MM.1S (cell line): ENCODE data around the gene PDZRN3.
A peak's percentile ranks its signal among the peaks of the same experiment; 100 is the strongest.

Experiments used
- DNase-seq: peaks from one replicate; pipeline ENCODE4 v3.0.0-alpha.2; 2015
- H2AFZ ChIP-seq: fragments of 300-600 bp; sonication (generic); 2 replicates; pipeline ENCODE4 v1.6.0; 2016; ENCODE audit warnings: antibody characterized with exemption, low read length
- H3F3A ChIP-seq: fragments of 300-600 bp; sonication (generic); 2 replicates; pipeline ENCODE4 v1.6.1; 2016; ENCODE audit warnings: mild to moderate bottlenecking, antibody characterized with exemption, low read length, moderate library complexity, mixed read lengths; ENCODE audit not compliant: insufficient read depth
- H3K27ac ChIP-seq: fragments of 300-600 bp; sonication (generic); 2 replicates; pipeline ENCODE4 v1.5.1; 2016; ENCODE audit warnings: mild to moderate bottlenecking, low read length
- H3K27me3 ChIP-seq: fragments of 300-600 bp; sonication (generic); replicated peaks from 2 replicates; pipeline ENCODE4 v1.6.0; 2016; ENCODE audit warnings: low read length; ENCODE audit not compliant: insufficient read depth
- H3K36me3 ChIP-seq: fragments of 300-600 bp; sonication (generic); replicated peaks from 2 replicates; pipeline ENCODE4 v1.6.1; 2016; ENCODE audit warnings: mild to moderate bottlenecking, low read length, mixed read lengths; ENCODE audit not compliant: insufficient read depth
- H3K4me1 ChIP-seq: fragments of 300-600 bp; sonication (generic); 2 replicates; pipeline ENCODE4 v1.6.1; 2016; ENCODE audit warnings: low read length, mixed read lengths
- H3K4me2 ChIP-seq: fragments of 300-600 bp; sonication (generic); 2 replicates; pipeline ENCODE4 v1.6.0; 2016; ENCODE audit warnings: low read depth, low read length
- H3K4me3 ChIP-seq: fragments of 300-600 bp; sonication (generic); 2 replicates; pipeline ENCODE4 v1.5.1; 2016; ENCODE audit warnings: low read length, mixed read lengths
- H3K79me2 ChIP-seq: fragments of 300-600 bp; sonication (generic); 2 replicates; pipeline ENCODE4 v1.6.1; 2016; ENCODE audit warnings: mixed run types, low read length, mixed read lengths
- H3K9ac ChIP-seq: fragments of 300-600 bp; sonication (generic); 2 replicates; pipeline ENCODE4 v1.6.1; 2016; ENCODE audit warnings: low read length, mixed read lengths
- H3K9me2 ChIP-seq: fragments of 300-600 bp; sonication (generic); replicated peaks from 2 replicates; pipeline ENCODE4 v1.6.1; 2016; ENCODE audit warnings: mild to moderate bottlenecking, low read length, mixed read lengths; ENCODE audit not compliant: insufficient read depth
- H3K9me3 ChIP-seq: fragments of 300-600 bp; sonication (generic); replicated peaks from 2 replicates; pipeline ENCODE4 v1.6.1; 2016; ENCODE audit warnings: mild to moderate bottlenecking, low read length, mixed read lengths; ENCODE audit not compliant: insufficient read depth
- H4K20me1 ChIP-seq: fragments of 300-600 bp; sonication (generic); 2 replicates; pipeline ENCODE4 v1.6.1; 2016; ENCODE audit warnings: mild to moderate bottlenecking, low read length, moderate library complexity, mixed read lengths; ENCODE audit not compliant: insufficient read depth
- CTCF ChIP-seq: fragments of 300-600 bp; sonication (generic); IDR thresholded peaks from 2 replicates; pipeline ENCODE4 v1.5.1; 2016; ENCODE audit warnings: antibody characterized with exemption, low read length, mixed read lengths
- EZH2 ChIP-seq: fragments of 300-600 bp; sonication (generic); optimal IDR thresholded peaks from 2 replicates; pipeline ENCODE3; 2017; ENCODE audit warnings: low read depth, mild to moderate bottlenecking, antibody characterized with exemption, low read length, mixed read lengths
- EZH2phosphoT487 ChIP-seq: fragments of 300-600 bp; sonication (generic); IDR thresholded peaks from 2 replicates; pipeline ENCODE4 v1.6.1; 2018; ENCODE audit warnings: antibody characterized with exemption, low read length

Gene PDZRN3

GRCh38 chr3:73432023-73432705 lies 192.6 kb downstream of the PDZRN3 start:
- H3K9me3 ChIP-seq = no peaks in the 10 kb centered on the region
- H3K27me3 ChIP-seq = no peaks in the 10 kb centered on the region
- H3K9ac ChIP-seq = no peak overlapping the region
- TF ChIP-seq EZH2phosphoT487 (no peak), CTCF (peak; percentile 65)
- no peak overlapping the region for H3K27ac ChIP-seq
- no peaks in the 10 kb centered on the region for H4K20me1 ChIP-seq
- no peaks in the 10 kb centered on the region for H3K79me2 ChIP-seq
- H2AFZ ChIP-seq = peak overlapping the region; percentile 43; the same call in 1 of the 2 replicates
- no peaks in the 10 kb centered on the region for H3F3A ChIP-seq
- no peak overlapping the region for H3K4me3 ChIP-seq
- no peaks in the 10 kb centered on the region for H3K36me3 ChIP-seq
- 0 out of 2 replicates have a peak, but pooled peaks cover 3% of the 10 kb centered on the region for H3K4me1 ChIP-seq
- peak; percentile 52 for DNase-seq
- no peak overlapping the region for H3K4me2 ChIP-seq
- no peaks in the 10 kb centered on the region for H3K9me2 ChIP-seq

- Histone ChIP-seq H3K27me3 (no peaks in the 10 kb centered on the region), H3K4me3 (no peak overlapping the region), H3K36me3 (no peaks in the 10 kb centered on the region), H3K4me2 (no peak overlapping the region), H3K79me2 (no peaks in the 10 kb centered on the region), H3K27ac (no peak overlapping the region), H3F3A (no peaks in the 10 kb centered on the region), H3K9me2 (no peaks in the 10 kb centered on the region), H3K4me1 (0 out of 2 replicates have a peak, but pooled peaks cover 3% of the 10 kb centered on the region), H3K9ac (no peak overlapping the region), H4K20me1 (no peaks in the 10 kb centered on the region), H3K9me3 (no peaks in the 10 kb centered on the region), H2AFZ (no peak overlapping the region)
- DNase-seq = no peak
- TF ChIP-seq CTCF (no peak), EZH2 (no peak)
Measured at GRCh38 chr3:73431183-73431900, 193.4 kb downstream of the PDZRN3 start.

- Histone ChIP-seq H3K27ac (no peak overlapping the region), H3K36me3 (no peaks in the 10 kb centered on the region), H3K27me3 (no peaks in the 10 kb centered on the region), H3K9me2 (no peaks in the 10 kb centered on the region), H4K20me1 (no peaks in the 10 kb centered on the region), H3K79me2 (no peaks in the 10 kb centered on the region), H3K9ac (no peak overlapping the region), H3K4me2 (no peak overlapping the region), H3K9me3 (no peaks in the 10 kb centered on the region), H3K4me1 (0 out of 2 replicates have a peak, but pooled peaks cover 2% of the 10 kb centered on the region), H3K4me3 (no peak overlapping the region), H3F3A (no peaks in the 10 kb centered on the region), H2AFZ (no peak overlapping the region)
- no peak for DNase-seq
- TF ChIP-seq CTCF = no peak
- TF ChIP-seq EZH2phosphoT487 = no peak
- no peak for TF ChIP-seq EZH2
Measured at GRCh38 chr3:73427048-73427706, 197.6 kb downstream of the PDZRN3 start.
